Tibial nerve (tissue), 4 donors: ENCODE data around the gene BMPR1B. TPM values are rescaled to one million over a fixed set of nuclear protein-coding genes. Genes with fewer than 3 reads are reported as not detected.

Source experiments
- DNase-seq, 2 donors: peaks; one replicate each; pipeline ENCODE4 v3.0.0-alpha.2; 2019; ENCODE audit warnings: low spot score in 2 of 2
- H3K27ac ChIP-seq, 4 donors: fragments of 200-600 bp; sonication (generic) in 3 of 4; one replicate each; pipeline ENCODE4 v1.5.1; 2017 to 2019; ENCODE audit warnings: mild to moderate bottlenecking in 1 of 4
- H3K27me3 ChIP-seq, 2 donors: fragments of 200-600 bp; sonication (generic) in 1 of 2; one replicate each; pipeline versions ENCODE4 v1.5.1 to v1.6.0; 2017 to 2019
- H3K36me3 ChIP-seq, 3 donors: fragments of 200-600 bp; sonication (generic); one replicate each; pipeline ENCODE4 v1.5.1; 2018 to 2019
- H3K4me1 ChIP-seq, 4 donors: fragments of 200-600 bp; sonication (generic) in 3 of 4; one replicate each; pipeline ENCODE4 v1.5.1; 2017 to 2019
- H3K4me3 ChIP-seq, 4 donors: fragments of 200-600 bp; sonication (generic) in 3 of 4; one replicate each; pipeline ENCODE4 v1.5.1; 2017 to 2019; ENCODE audit warnings: mild to moderate bottlenecking in 1 of 4, moderate library complexity in 1 of 4
- H3K9me3 ChIP-seq, 4 donors: fragments of 200-600 bp; sonication (generic) in 3 of 4; one replicate each; pipeline ENCODE4 v1.5.1; 2017 to 2019
- CTCF ChIP-seq, 5 experiments: fragments of 200-600 bp in 3 of 5; fragments of 450-650 bp in 2 of 5; sonication (generic) in 3 of 5; IDR thresholded peaks; one replicate each; pipeline ENCODE4 v1.5.1; 2016 to 2019; ENCODE audit warnings: antibody characterized with exemption in 5 of 5, mild to moderate bottlenecking in 3 of 5, moderate library complexity in 2 of 5
- EP300 ChIP-seq, 2 donors: sonication (generic); formaldehyde crosslinking; IDR thresholded peaks; one replicate each; pipeline ENCODE4 v1.6.1; 2017; ENCODE audit warnings: antibody characterized with exemption in 2 of 2, mild to moderate bottlenecking in 1 of 2
- POLR2A ChIP-seq, 2 donors: fragments of 450-650 bp; IDR thresholded peaks; one replicate each; pipeline ENCODE4 v1.6.1; 2017; ENCODE audit warnings: antibody characterized with exemption in 2 of 2, mild to moderate bottlenecking in 2 of 2, moderate library complexity in 2 of 2
- WGBS, 2 donors: methylation state at CpG; one replicate each; pipeline ENCODE4 v1.1.5; 2018; 5-methylcytosine and 5-hydroxymethylcytosine counted together
- total RNA-seq, 4 donors: library from RNA; depleted of rRNA; stranded (reverse); fragments of >200 nt; gene quantifications; one replicate each; pipeline ENCODE4 v1.1.0, GENCODE V29; 2016

Gene BMPR1B
- total RNA-seq, 4 donors from 2014 or later = 9.3 to 32.1 (median 26.1) TPM

GRCh38 chr4:94939791-94940519 lies 182.2 kb downstream of the BMPR1B start:
- DNase-seq = no peak

DNA sequence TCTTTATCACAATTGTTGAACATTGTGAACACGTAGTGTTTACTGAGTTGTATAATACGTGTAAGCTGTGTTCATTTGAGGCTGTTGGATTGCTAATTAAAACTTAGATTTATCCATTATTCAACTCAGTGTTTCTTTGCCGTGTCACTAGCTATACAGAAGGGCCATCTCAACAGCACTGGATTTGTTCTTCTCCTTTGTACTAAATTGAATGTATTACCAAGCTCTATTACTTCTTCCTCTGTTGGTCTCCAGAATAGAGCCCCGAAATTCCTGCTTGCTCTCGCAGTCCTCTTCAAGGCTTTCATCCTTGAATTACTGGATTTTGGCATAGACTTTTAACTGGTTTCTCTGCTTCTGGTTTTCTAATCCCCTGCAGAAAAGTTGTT lies 182.8 kb downstream of the BMPR1B start:
- Histone ChIP-seq H3K4me3 (no peak overlapping the region), H3K36me3 (no peaks in the 10 kb centered on the region), H3K4me1 (peaks cover 0 to 6% (median 0%) of the 10 kb centered on the region in 4 donors), H3K27ac (no peak overlapping the region), H3K9me3 (no peaks in the 10 kb centered on the region), H3K27me3 (no peaks in the 10 kb centered on the region)
- 81 to 88% methylated on average over 5 of the region's 5 CpGs for WGBS, 2 donors
- DNase-seq = no peak
- TF ChIP-seq POLR2A (IDR thresholded peaks at IDR 0.05) = no peak
- no peak for TF ChIP-seq EP300 (IDR thresholded peaks at IDR 0.05)
- no peak for TF ChIP-seq CTCF (IDR thresholded peaks at IDR 0.05)

More at GRCh38 chr4:94939791-94940519, 182.2 kb downstream of the BMPR1B start:
- no peaks in the 10 kb centered on the region for H3K9me3 ChIP-seq
- WGBS, 2 donors = 73% methylated on average over 2 of the region's 2 CpGs
- H3K4me1 ChIP-seq = peaks cover 0 to 9% (median 0%) of the 10 kb centered on the region in 4 donors
- no peak overlapping the region for H3K4me3 ChIP-seq
- H3K27ac ChIP-seq = no peak overlapping the region
- TF ChIP-seq EP300 (IDR thresholded peaks at IDR 0.05) = no peak
- no peak for TF ChIP-seq CTCF (IDR thresholded peaks at IDR 0.05)
- TF ChIP-seq POLR2A (IDR thresholded peaks at IDR 0.05) = no peak
- no peaks in the 10 kb centered on the region for H3K27me3 ChIP-seq
- H3K36me3 ChIP-seq = no peaks in the 10 kb centered on the region

DNA sequence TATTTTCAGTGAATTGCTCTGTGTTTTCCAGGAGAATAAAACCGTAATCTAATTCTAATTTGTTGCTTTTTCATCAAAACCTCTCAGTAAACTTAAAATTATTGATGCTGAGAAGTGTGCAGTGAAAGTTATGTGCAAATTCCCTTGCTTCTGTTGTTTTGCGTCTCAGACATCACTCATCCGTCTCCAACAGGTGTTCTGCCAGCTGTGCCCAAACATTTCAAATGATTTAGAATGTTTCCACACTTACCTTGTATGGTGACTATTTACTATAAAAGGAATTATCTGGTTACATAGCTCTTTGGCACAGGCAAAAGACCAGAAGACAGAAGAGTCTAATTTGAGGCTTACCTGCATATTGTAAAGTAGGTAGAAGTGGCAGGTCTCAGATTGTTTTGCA lies 184.0 kb downstream of the BMPR1B start:
- H3K27me3 ChIP-seq = no peaks in the 10 kb centered on the region
- no peaks in the 10 kb centered on the region for H3K9me3 ChIP-seq
- 93 to 94% methylated on average over 3 of the region's 3 CpGs for WGBS, 2 donors
- TF ChIP-seq CTCF (IDR thresholded peaks at IDR 0.05) = no peak
- no peak for TF ChIP-seq EP300 (IDR thresholded peaks at IDR 0.05)
- TF ChIP-seq POLR2A (IDR thresholded peaks at IDR 0.05) = no peak
- H3K36me3 ChIP-seq = no peaks in the 10 kb centered on the region
- no peak for DNase-seq
- H3K4me3 ChIP-seq = no peak overlapping the region
- no peak overlapping the region for H3K27ac ChIP-seq
- peaks cover 0 to 6% (median 0%) of the 10 kb centered on the region in 4 donors for H3K4me1 ChIP-seq

DNA sequence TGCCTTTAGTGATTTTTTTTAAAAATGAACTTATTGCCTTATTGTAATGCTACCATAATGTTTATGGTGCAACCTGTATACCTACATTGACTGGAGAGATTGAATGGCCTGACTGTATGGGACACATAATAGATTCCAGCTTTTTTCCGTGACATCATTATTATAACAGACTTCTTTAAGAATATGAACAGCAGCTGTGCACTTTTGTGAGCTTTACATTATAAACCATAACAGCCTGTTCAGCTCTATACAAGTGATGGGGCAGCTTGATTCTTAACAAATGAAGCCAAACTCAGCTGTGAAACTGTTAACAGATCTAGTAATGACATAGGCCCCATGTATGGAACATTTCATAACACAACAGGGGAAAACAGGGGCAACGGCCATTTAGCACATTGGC lies 187.0 kb downstream of the BMPR1B start:
- Histone ChIP-seq H3K27me3 (no peaks in the 10 kb centered on the region), H3K36me3 (no peaks in the 10 kb centered on the region), H3K9me3 (no peaks in the 10 kb centered on the region), H3K4me3 (no peak overlapping the region), H3K4me1 (peaks cover 0 to 5% (median 0%) of the 10 kb centered on the region in 4 donors), H3K27ac (no peak overlapping the region)
- DNase-seq = no peak
- 80 to 83% methylated on average over 2 of the region's 2 CpGs for WGBS, 2 donors
- TF ChIP-seq CTCF (IDR thresholded peaks at IDR 0.05) (no peak), POLR2A (IDR thresholded peaks at IDR 0.05) (no peak), EP300 (IDR thresholded peaks at IDR 0.05) (no peak)

DNA sequence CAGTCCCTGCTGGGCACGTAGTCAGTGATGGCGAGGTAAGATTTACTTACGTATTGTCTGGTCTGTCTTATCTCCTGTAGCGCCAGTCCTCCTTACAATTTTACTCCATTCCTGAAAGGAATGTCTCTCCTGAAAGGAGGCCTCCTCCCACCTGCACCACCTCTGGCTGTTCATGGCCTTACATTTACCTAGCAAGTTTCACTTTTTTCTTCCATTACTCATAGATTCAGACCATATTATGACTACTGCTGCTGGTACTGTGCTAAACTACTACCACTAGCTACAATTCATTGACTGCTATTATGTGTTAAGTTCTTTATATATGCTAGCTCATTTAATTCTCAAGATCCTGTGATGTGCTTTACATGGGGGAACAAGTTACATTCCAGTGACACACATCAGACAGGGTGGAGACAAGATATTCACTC lies 189.9 kb downstream of the BMPR1B start:
- DNase-seq = no peak
- no peaks in the 10 kb centered on the region for H3K27me3 ChIP-seq
- 88 to 99% methylated on average over 4 of the region's 4 CpGs for WGBS, 2 donors
- H3K4me3 ChIP-seq = no peak overlapping the region
- H3K36me3 ChIP-seq = no peaks in the 10 kb centered on the region
- no peak overlapping the region for H3K27ac ChIP-seq
- TF ChIP-seq CTCF (IDR thresholded peaks at IDR 0.05) = no peak
- TF ChIP-seq POLR2A (IDR thresholded peaks at IDR 0.05) = no peak
- TF ChIP-seq EP300 (IDR thresholded peaks at IDR 0.05) = no peak
- no peaks in the 10 kb centered on the region for H3K4me1 ChIP-seq
- peaks cover 0 to 9% (median 1%) of the 10 kb centered on the region in 4 donors for H3K9me3 ChIP-seq
